Measurements from ENCODE around the gene SLC2A13. TPM values are rescaled to one million over a fixed set of nuclear protein-coding genes. Genes with fewer than 3 reads are reported as not detected.

The SLC2A13 gene
- polyA plus RNA-seq, 1 donor (not counting 4 experiments of a cell fraction or from before 2014, with no cell fraction given) = 1.1 TPM

- Histone ChIP-seq H3K9ac (ENCODE audit: control insufficient read depth, extremely low read depth, insufficient read depth, low read length) (no peak overlapping the region), H3K4me3 (ENCODE audit: control insufficient read depth in 2 of 3, extremely low read depth in 1 of 3, insufficient read depth in 2 of 3, low read depth in 1 of 3, low read length in 3 of 3) (no peak overlapping the region), H3K9me1 (ENCODE audit: control insufficient read depth, extremely low read depth, insufficient read depth, low read length) (no peaks in the 10 kb centered on the region), H3K36me3 (ENCODE audit: control insufficient read depth in 2 of 2, extremely low read depth in 1 of 2, insufficient read depth in 2 of 2, low read length in 2 of 2) (no peaks in the 10 kb centered on the region), H3K27ac (ENCODE audit: control insufficient read depth, insufficient read depth, low read length) (no peak overlapping the region), H3K4me2 (ENCODE audit: control insufficient read depth, extremely low read depth, insufficient read depth, low read depth, low read length) (no peak overlapping the region), H4K20me1 (ENCODE audit: control insufficient read depth, extremely low read depth, insufficient read depth, low read length) (no peaks in the 10 kb centered on the region), H3K27me3 (ENCODE audit: control insufficient read depth, extremely low read depth, insufficient read depth, low read length) (no peaks in the 10 kb centered on the region), H2AFZ (ENCODE audit: control insufficient read depth, low read length) (no peak overlapping the region), H3K79me2 (ENCODE audit: control insufficient read depth, insufficient read depth, low read length) (no peaks in the 10 kb centered on the region), H3K4me1 (ENCODE audit: control insufficient read depth, extremely low read depth, insufficient read depth, low read length) (no peaks in the 10 kb centered on the region), H3K9me3 (ENCODE audit: control insufficient read depth, low read depth, low read length) (no peaks in the 10 kb centered on the region)
- dilution Hi-C loops (cut with MboI; ENCODE audit: extremely low pct_ligation_motif_present, low sequenced_read_pairs) = no loop called here
- TF ChIP-seq EZH2 (IDR thresholded peaks at IDR 0.05; ENCODE audit: low read length) (no peak), CTCF (optimal IDR thresholded peaks at IDR 0.05 in 1 of 3, IDR thresholded peaks at IDR 0.05 in 1 of 3, conservative IDR thresholded peaks at IDR 0.05 in 1 of 3; ENCODE audit: extremely low read depth in 1 of 3, insufficient read depth in 2 of 3, low read length in 3 of 3) (no peak)
- no peak for DNase-seq (ENCODE audit: low read depth, low spot score)
- FAIRE-seq = no peak
Measured at GRCh38 chr12:40016980-40017379, 88.9 kb downstream of the SLC2A13 start.

- Histone ChIP-seq H3K4me3 (ENCODE audit: control insufficient read depth in 2 of 3, extremely low read depth in 1 of 3, insufficient read depth in 2 of 3, low read depth in 1 of 3, low read length in 3 of 3) (no peak overlapping the region), H3K27ac (ENCODE audit: control insufficient read depth, insufficient read depth, low read length) (no peak overlapping the region), H4K20me1 (ENCODE audit: control insufficient read depth, extremely low read depth, insufficient read depth, low read length) (no peaks in the 10 kb centered on the region), H3K27me3 (ENCODE audit: control insufficient read depth, extremely low read depth, insufficient read depth, low read length) (no peaks in the 10 kb centered on the region), H3K9me1 (ENCODE audit: control insufficient read depth, extremely low read depth, insufficient read depth, low read length) (no peaks in the 10 kb centered on the region), H3K36me3 (ENCODE audit: control insufficient read depth in 2 of 2, extremely low read depth in 1 of 2, insufficient read depth in 2 of 2, low read length in 2 of 2) (no peaks in the 10 kb centered on the region), H2AFZ (ENCODE audit: control insufficient read depth, low read length) (no peak overlapping the region), H3K9me3 (ENCODE audit: control insufficient read depth, low read depth, low read length) (no peaks in the 10 kb centered on the region), H3K9ac (ENCODE audit: control insufficient read depth, extremely low read depth, insufficient read depth, low read length) (no peak overlapping the region), H3K4me2 (ENCODE audit: control insufficient read depth, extremely low read depth, insufficient read depth, low read depth, low read length) (no peak overlapping the region), H3K79me2 (ENCODE audit: control insufficient read depth, insufficient read depth, low read length) (no peaks in the 10 kb centered on the region), H3K4me1 (ENCODE audit: control insufficient read depth, extremely low read depth, insufficient read depth, low read length) (no peaks in the 10 kb centered on the region)
- TF ChIP-seq CTCF (optimal IDR thresholded peaks at IDR 0.05 in 1 of 3, IDR thresholded peaks at IDR 0.05 in 1 of 3, conservative IDR thresholded peaks at IDR 0.05 in 1 of 3; ENCODE audit: extremely low read depth in 1 of 3, insufficient read depth in 2 of 3, low read length in 3 of 3) (no peak), EZH2 (IDR thresholded peaks at IDR 0.05; ENCODE audit: low read length) (no peak)
- FAIRE-seq = no peak
- dilution Hi-C loops (cut with MboI; ENCODE audit: extremely low pct_ligation_motif_present, low sequenced_read_pairs) = no loop called here
- no peak for DNase-seq (ENCODE audit: low read depth, low spot score)
Measured at GRCh38 chr12:40015881-40016280, 90.0 kb downstream of the SLC2A13 start.

Data from keratinocyte (primary cell).